Panc1 (cell line): ENCODE measurements around the gene GPALPP1. TPM values are rescaled to one million over a fixed set of nuclear protein-coding genes. Genes with fewer than 3 reads are reported as not detected.

Experiments used
- ATAC-seq: fragments of 200-7000 bp; cut with Tn5 transposase; 2 replicates; pipeline ENCODE4 v1.9.1; 2020; ENCODE audit warnings: mild to moderate bottlenecking, moderate library complexity
- BruUV-seq: library from RNA; stranded (reverse); fragments of 400-500 nt; replicated peaks from 2 replicates; lab custom pipeline; 2021; lab: Mats Ljungman, UMichigan
- CTCF ChIA-PET: fragments of 300-600 bp; sonication (Branson Sonifier 250); formaldehyde crosslinking; loops from one replicate; lab custom pipeline; 2022; ENCODE audit warnings: antibody characterized with exemption; lab: Charles Lee
- POLR2A ChIA-PET: fragments of 300-600 bp; sonication (Branson Sonifier 250); formaldehyde crosslinking; loops from one replicate; lab custom pipeline; 2022; ENCODE audit warnings: antibody characterized with exemption; lab: Charles Lee
- DNase-seq: peaks from one replicate; pipeline ENCODE4 v3.0.0-alpha.2; 2010; ENCODE audit warnings: low read depth, low spot score
- H3K27ac ChIP-seq: 2 replicates; pipeline ENCODE4 v1.5.1; 2011; ENCODE audit warnings: mild to moderate bottlenecking, low read length, inconsistent platforms
- H3K27me3 ChIP-seq: fragments of 200-500 bp; sonication (Bioruptor generic); 2 replicates; pipeline ENCODE4 v1.6.0; 2014; ENCODE audit warnings: low read length, inconsistent platforms; ENCODE audit not compliant: control insufficient read depth, insufficient read depth
- H3K36me3 ChIP-seq: fragments of 200-500 bp; sonication (Bioruptor generic); 2 replicates; pipeline ENCODE4 v1.5.1; 2014; ENCODE audit warnings: inconsistent platforms, mild to moderate bottlenecking, low read length, moderate library complexity; ENCODE audit not compliant: control insufficient read depth, insufficient read depth
- H3K4me1 ChIP-seq: 2 replicates; pipeline ENCODE4 v1.5.1; 2011; ENCODE audit warnings: inconsistent platforms, mild to moderate bottlenecking, low read length, moderate library complexity; ENCODE audit not compliant: control insufficient read depth, insufficient read depth
- H3K4me3 ChIP-seq, 2 experiments: 2 replicates each; pipeline ENCODE4 v1.5.1; 2011 to 2012; ENCODE audit warnings: low read depth in 2 of 2, low read length in 2 of 2, mild to moderate bottlenecking in 2 of 2, inconsistent platforms in 1 of 2, moderate library complexity in 1 of 2
- H3K9me3 ChIP-seq: fragments of 200-500 bp; sonication (Bioruptor generic); 2 replicates; pipeline ENCODE4 v1.5.1; 2014; ENCODE audit warnings: low read depth, mild to moderate bottlenecking, inconsistent platforms, low read length, moderate library complexity; ENCODE audit not compliant: control insufficient read depth, insufficient read depth
- CTCF ChIP-seq: fragments of 450-650 bp; IDR thresholded peaks from 2 replicates; pipeline ENCODE4 v1.5.1; 2017; ENCODE audit warnings: mild to moderate bottlenecking
- POLR2AphosphoS5 ChIP-seq: IDR thresholded peaks from 2 replicates; pipeline ENCODE4 v1.6.1; 2012; ENCODE audit warnings: mild to moderate bottlenecking, low read depth, low read length, moderate library complexity
- REST ChIP-seq, 2 experiments: IDR thresholded peaks; 2 replicates each; pipeline ENCODE4 v1.6.1; 2011 to 2012; ENCODE audit warnings: low read depth in 2 of 2, control low read depth in 1 of 2, low read length in 1 of 2, mild to moderate bottlenecking in 1 of 2, moderate library complexity in 1 of 2; ENCODE audit not compliant: insufficient read depth in 1 of 2
- SIN3A ChIP-seq: IDR thresholded peaks from 2 replicates; pipeline ENCODE4 v1.6.1; 2012; ENCODE audit warnings: low read depth, mild to moderate bottlenecking, low read length, moderate library complexity, borderline replicate concordance; ENCODE audit not compliant: insufficient read depth
- TCF7L2 ChIP-seq: IDR thresholded peaks from 2 replicates; pipeline ENCODE4 v1.6.1; 2011; ENCODE audit warnings: mild to moderate bottlenecking, low read depth, low read length, inconsistent platforms
- in situ Hi-C: cut with HindIII; loops from 2 replicates; pipeline ENCODE4 v1.10.0; 2016; ENCODE audit warnings: low sequenced_read_pairs, low pct_unique_long_range_greater_than_20kb
- intact Hi-C: fragments of 100-400 bp; cut with micrococcal nuclease; formaldehyde crosslinking; loops from one replicate; pipeline ENCODE4 v1.10.0; 2022; ENCODE audit not compliant: unreplicated experiment
- total RNA-seq: library from RNA; stranded (reverse); gene quantifications from one replicate; pipeline ENCODE4 v1.2.1, GENCODE V29; 2021; ENCODE audit not compliant: unreplicated experiment

Gene GPALPP1
- total RNA-seq, 1 experiment from 2014 or later, result 13.5 TPM

- POLR2A ChIA-PET, result no interaction called here
- in situ Hi-C loops (no loop called here), intact Hi-C loops (no loop called here)
- Histone ChIP-seq H3K27ac (no peak overlapping the region), H3K4me3 (no peak overlapping the region), H3K9me3 (peaks cover 15% of the 10 kb centered on the region), H3K27me3 (no peaks in the 10 kb centered on the region), H3K36me3 (peaks cover 6% of the 10 kb centered on the region), H3K4me1 (peaks cover 5% of the 10 kb centered on the region; the same call in 1 of the 2 replicates)
- CTCF ChIA-PET, result no interaction called here
- no peak for ATAC-seq
- DNase-seq, result no peak
- TF ChIP-seq POLR2AphosphoS5 (no peak), SIN3A (no peak), CTCF (no peak; the same call in 1 of the 2 replicates), TCF7L2 (no peak), REST (IDR thresholded peaks at IDR 0.05; ENCODE audit: insufficient read depth in 1 of 2, low read depth in 2 of 2, low read length in 1 of 2) (no peak)
- BruUV-seq, result no TSS peak
Measured at GRCh38 chr13:44967704-44968433, 21.5 kb upstream of the GPALPP1 start.

GRCh38 chr13:44968434-44968815 is 20.9 kb upstream of the GPALPP1 start:
- ATAC-seq (no peak), DNase-seq (no peak)
- H3K9me3 ChIP-seq, result peaks cover 10% of the 10 kb centered on the region; the same call in 1 of the 2 replicates
- ChIA-PET POLR2A (no interaction called here), CTCF (no interaction called here)
- H3K36me3 ChIP-seq, result peaks cover 4% of the 10 kb centered on the region
- BruUV-seq, result no TSS peak
- no peak overlapping the region for H3K4me3 ChIP-seq
- intact Hi-C loops (no loop called here), in situ Hi-C loops (no loop called here)
- TF ChIP-seq TCF7L2 (no peak), REST (IDR thresholded peaks at IDR 0.05; ENCODE audit: insufficient read depth in 1 of 2, low read depth in 2 of 2, low read length in 1 of 2) (no peak), SIN3A (no peak), POLR2AphosphoS5 (no peak), CTCF (no peak)
- no peaks in the 10 kb centered on the region for H3K27me3 ChIP-seq
- peaks cover 5% of the 10 kb centered on the region; the same call in 1 of the 2 replicates for H3K4me1 ChIP-seq
- no peak overlapping the region for H3K27ac ChIP-seq
